GM23338 (cell line): ENCODE measurements around the gene NNAT. TPM values are rescaled to one million over a fixed set of nuclear protein-coding genes. Genes with fewer than 3 reads are reported as not detected.
"Not testable (repeated sequence)": the region's sequence is repeated elsewhere in the genome, so short reads cannot be mapped to it uniquely, and the experiment has no call there.

Source experiments
- ATAC-seq: fragments of 200-7000 bp; cut with Tn5 transposase; 3 replicates; pipeline ENCODE4 v1.9.1; 2020
- DNase-seq: peaks from one replicate; pipeline ENCODE4 v3.0.0-alpha.2; 2015; ENCODE audit warnings: low spot score
- H2AFZ ChIP-seq: fragments of 200-600 bp; sonication (generic); 2 replicates; pipeline ENCODE4 v1.8.0; 2016; ENCODE audit warnings: antibody characterized with exemption, mild to moderate bottlenecking, moderate library complexity
- H3F3A ChIP-seq: fragments of 200-600 bp; sonication (generic); replicated peaks from 2 replicates; pipeline ENCODE4 v1.8.0; 2017; ENCODE audit warnings: antibody characterized with exemption, mixed run types, low read depth
- H3K27ac ChIP-seq: fragments of 200-600 bp; sonication (generic); 2 replicates; pipeline ENCODE4 v1.6.1; 2016; ENCODE audit warnings: low read depth
- H3K27me3 ChIP-seq: fragments of 200-600 bp; sonication (generic); 2 replicates; pipeline ENCODE4 v1.8.0; 2016; ENCODE audit warnings: mild to moderate bottlenecking, mixed run types, moderate library complexity; ENCODE audit not compliant: insufficient read depth
- H3K36me3 ChIP-seq: fragments of 200-600 bp; sonication (generic); 2 replicates; pipeline ENCODE4 v1.8.0; 2016; ENCODE audit warnings: mild to moderate bottlenecking; ENCODE audit not compliant: insufficient read depth
- H3K4me1 ChIP-seq: fragments of 200-600 bp; sonication (generic); 2 replicates; pipeline ENCODE4 v1.8.0; 2016; ENCODE audit warnings: mild to moderate bottlenecking, moderate library complexity; ENCODE audit not compliant: insufficient read depth
- H3K4me2 ChIP-seq: fragments of 200-600 bp; sonication (generic); 2 replicates; pipeline ENCODE4 v1.7.1; 2017; ENCODE audit warnings: mixed run types
- H3K4me3 ChIP-seq: fragments of 200-600 bp; sonication (generic); 2 replicates; pipeline ENCODE4 v1.6.1; 2016; ENCODE audit warnings: mixed run types
- H3K79me2 ChIP-seq: fragments of 200-600 bp; sonication (generic); replicated peaks from 2 replicates; pipeline ENCODE4 v1.8.0; 2017; ENCODE audit warnings: mild to moderate bottlenecking; ENCODE audit not compliant: insufficient read depth
- H3K9me2 ChIP-seq: fragments of 200-600 bp; sonication (generic); 2 replicates; pipeline ENCODE4 v1.8.0; 2017; ENCODE audit not compliant: insufficient read depth
- H4K20me1 ChIP-seq: fragments of 200-600 bp; sonication (generic); replicated peaks from 2 replicates; pipeline ENCODE4 v1.8.0; 2017; ENCODE audit warnings: mild to moderate bottlenecking; ENCODE audit not compliant: insufficient read depth
- H3K27ac Mint-ChIP-seq: 2 replicates; pipeline ENCODE4 v1.8.0; 2020; ENCODE audit warnings: inconsistent platforms, mild to moderate bottlenecking, moderate library complexity, mixed read lengths
- H3K27me3 Mint-ChIP-seq: 3 replicates; pipeline ENCODE4 v1.8.0; 2022; ENCODE audit warnings: low read depth, mild to moderate bottlenecking, moderate library complexity, mixed read lengths, inconsistent platforms; ENCODE audit not compliant: insufficient read depth, poor library complexity
- H3K36me3 Mint-ChIP-seq: 3 replicates; pipeline ENCODE4 v1.8.0; 2021; ENCODE audit warnings: low read depth, mild to moderate bottlenecking, inconsistent platforms, moderate library complexity, mixed read lengths
- H3K4me1 Mint-ChIP-seq: 3 replicates; pipeline ENCODE4 v1.8.0; 2020; ENCODE audit warnings: mild to moderate bottlenecking, inconsistent platforms, mixed read lengths
- H3K4me3 Mint-ChIP-seq: 3 replicates; pipeline ENCODE4 v1.8.0; 2021; ENCODE audit warnings: moderate library complexity, mild to moderate bottlenecking, inconsistent platforms, mixed read lengths
- H3K9me3 Mint-ChIP-seq: 3 replicates; pipeline ENCODE4 v1.8.0; 2020; ENCODE audit warnings: moderate library complexity, mild to moderate bottlenecking, inconsistent platforms, mixed read lengths
- CTCF ChIP-seq, 2 experiments: fragments of 200-600 bp in 1 of 2; sonication (generic) in 1 of 2; conservative IDR thresholded peaks; 2 replicates each; pipeline versions ENCODE4 v1.5.1 to v1.6.1; 2016 to 2017; ENCODE audit warnings: antibody characterized with exemption in 2 of 2, low read depth in 2 of 2, mild to moderate bottlenecking in 2 of 2, moderate library complexity in 1 of 2
- JUNB ChIP-seq: IDR thresholded peaks from one replicate; pipeline ENCODE4 v1.6.1; 2016; ENCODE audit warnings: antibody characterized with exemption; ENCODE audit not compliant: unreplicated experiment
- POLR2AphosphoS5 ChIP-seq: IDR thresholded peaks from 2 replicates; pipeline ENCODE4 v1.6.1; 2016; ENCODE audit warnings: antibody characterized with exemption, low read depth
- ZNF114 ChIP-seq: fragments of 250-450 bp; sonication (Bioruptor Pico); IDR thresholded peaks from 2 replicates; pipeline ENCODE4 v1.5.0; 2020; ENCODE audit warnings: mild to moderate bottlenecking, moderate library complexity
- ZNF331 ChIP-seq: fragments of 250-450 bp; sonication (Bioruptor Pico); IDR thresholded peaks from 2 replicates; pipeline ENCODE4 v1.5.0; 2020; ENCODE audit warnings: low read depth, mild to moderate bottlenecking, moderate library complexity
- polyA plus RNA-seq: library from polyadenylated mRNA; unstranded; fragments of >200 nt; fragmentation: Nextera tagmentation; extraction: Ambion mirVana; gene quantifications from 2 replicates; pipeline ENCODE4 v1.2.1, GENCODE V29; 2016
- total RNA-seq: library from RNA; depleted of rRNA; stranded (reverse); fragments of >200 nt; shearing (Covaris generic); gene quantifications from 2 replicates; pipeline ENCODE4 v1.2.3, GENCODE V29; 2014
- TF ChIP-seq, protein P1 (sequence below): fragments of 250-450 bp; sonication (Bioruptor Pico); IDR thresholded peaks from 2 replicates; pipeline ENCODE4 v1.5.0; 2020; ENCODE audit warnings: mild to moderate bottlenecking, moderate library complexity

NNAT gene
- total and polyA plus RNA-seq, 2 experiments from 2014 or later: 4.3 to 4.9 TPM

- TF ChIP-seq, protein P1, sequence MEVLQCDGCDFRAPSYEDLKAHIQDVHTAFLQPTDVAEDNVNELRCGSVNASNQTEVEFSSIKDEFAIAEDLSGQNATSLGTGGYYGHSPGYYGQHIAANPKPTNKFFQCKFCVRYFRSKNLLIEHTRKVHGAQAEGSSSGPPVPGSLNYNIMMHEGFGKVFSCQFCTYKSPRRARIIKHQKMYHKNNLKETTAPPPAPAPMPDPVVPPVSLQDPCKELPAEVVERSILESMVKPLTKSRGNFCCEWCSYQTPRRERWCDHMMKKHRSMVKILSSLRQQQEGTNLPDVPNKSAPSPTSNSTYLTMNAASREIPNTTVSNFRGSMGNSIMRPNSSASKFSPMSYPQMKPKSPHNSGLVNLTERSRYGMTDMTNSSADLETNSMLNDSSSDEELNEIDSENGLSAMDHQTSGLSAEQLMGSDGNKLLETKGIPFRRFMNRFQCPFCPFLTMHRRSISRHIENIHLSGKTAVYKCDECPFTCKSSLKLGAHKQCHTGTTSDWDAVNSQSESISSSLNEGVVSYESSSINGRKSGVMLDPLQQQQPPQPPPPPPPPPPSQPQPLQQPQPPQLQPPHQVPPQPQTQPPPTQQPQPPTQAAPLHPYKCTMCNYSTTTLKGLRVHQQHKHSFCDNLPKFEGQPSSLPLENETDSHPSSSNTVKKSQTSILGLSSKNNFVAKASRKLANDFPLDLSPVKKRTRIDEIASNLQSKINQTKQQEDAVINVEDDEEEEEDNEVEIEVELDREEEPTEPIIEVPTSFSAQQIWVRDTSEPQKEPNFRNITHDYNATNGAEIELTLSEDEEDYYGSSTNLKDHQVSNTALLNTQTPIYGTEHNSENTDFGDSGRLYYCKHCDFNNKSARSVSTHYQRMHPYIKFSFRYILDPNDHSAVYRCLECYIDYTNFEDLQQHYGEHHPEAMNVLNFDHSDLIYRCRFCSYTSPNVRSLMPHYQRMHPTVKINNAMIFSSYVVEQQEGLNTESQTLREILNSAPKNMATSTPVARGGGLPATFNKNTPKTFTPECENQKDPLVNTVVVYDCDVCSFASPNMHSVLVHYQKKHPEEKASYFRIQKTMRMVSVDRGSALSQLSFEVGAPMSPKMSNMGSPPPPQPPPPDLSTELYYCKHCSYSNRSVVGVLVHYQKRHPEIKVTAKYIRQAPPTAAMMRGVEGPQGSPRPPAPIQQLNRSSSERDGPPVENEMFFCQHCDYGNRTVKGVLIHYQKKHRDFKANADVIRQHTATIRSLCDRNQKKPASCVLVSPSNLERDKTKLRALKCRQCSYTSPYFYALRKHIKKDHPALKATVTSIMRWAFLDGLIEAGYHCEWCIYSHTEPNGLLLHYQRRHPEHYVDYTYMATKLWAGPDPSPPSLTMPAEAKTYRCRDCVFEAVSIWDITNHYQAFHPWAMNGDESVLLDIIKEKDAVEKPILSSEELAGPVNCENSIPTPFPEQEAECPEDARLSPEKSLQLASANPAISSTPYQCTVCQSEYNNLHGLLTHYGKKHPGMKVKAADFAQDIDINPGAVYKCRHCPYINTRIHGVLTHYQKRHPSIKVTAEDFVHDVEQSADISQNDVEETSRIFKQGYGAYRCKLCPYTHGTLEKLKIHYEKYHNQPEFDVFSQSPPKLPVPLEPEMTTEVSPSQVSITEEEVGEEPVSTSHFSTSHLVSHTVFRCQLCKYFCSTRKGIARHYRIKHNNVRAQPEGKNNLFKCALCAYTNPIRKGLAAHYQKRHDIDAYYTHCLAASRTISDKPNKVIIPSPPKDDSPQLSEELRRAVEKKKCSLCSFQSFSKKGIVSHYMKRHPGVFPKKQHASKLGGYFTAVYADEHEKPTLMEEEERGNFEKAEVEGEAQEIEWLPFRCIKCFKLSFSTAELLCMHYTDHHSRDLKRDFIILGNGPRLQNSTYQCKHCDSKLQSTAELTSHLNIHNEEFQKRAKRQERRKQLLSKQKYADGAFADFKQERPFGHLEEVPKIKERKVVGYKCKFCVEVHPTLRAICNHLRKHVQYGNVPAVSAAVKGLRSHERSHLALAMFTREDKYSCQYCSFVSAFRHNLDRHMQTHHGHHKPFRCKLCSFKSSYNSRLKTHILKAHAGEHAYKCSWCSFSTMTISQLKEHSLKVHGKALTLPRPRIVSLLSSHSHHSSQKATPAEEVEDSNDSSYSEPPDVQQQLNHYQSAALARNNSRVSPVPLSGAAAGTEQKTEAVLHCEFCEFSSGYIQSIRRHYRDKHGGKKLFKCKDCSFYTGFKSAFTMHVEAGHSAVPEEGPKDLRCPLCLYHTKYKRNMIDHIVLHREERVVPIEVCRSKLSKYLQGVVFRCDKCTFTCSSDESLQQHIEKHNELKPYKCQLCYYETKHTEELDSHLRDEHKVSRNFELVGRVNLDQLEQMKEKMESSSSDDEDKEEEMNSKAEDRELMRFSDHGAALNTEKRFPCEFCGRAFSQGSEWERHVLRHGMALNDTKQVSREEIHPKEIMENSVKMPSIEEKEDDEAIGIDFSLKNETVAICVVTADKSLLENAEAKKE (CRISPR knock-in tag): no peak
These were observed 19.0 kb downstream of the NNAT start (continued) for GRCh38 chr20:37540001-37540400.

GRCh38 chr20:37540838-37541237, 19.8 kb downstream of the NNAT start:
- not testable (repeated sequence) for H3K27ac Mint-ChIP-seq, H3K4me2 ChIP-seq, H3K4me3 Mint-ChIP-seq, H3K27me3 ChIP-seq, DNase-seq, H2AFZ ChIP-seq, H3K36me3 ChIP-seq, H3K27me3 Mint-ChIP-seq, H3K27ac ChIP-seq, H3F3A ChIP-seq, H3K36me3 Mint-ChIP-seq, ATAC-seq, H4K20me1 ChIP-seq, H3K4me3 ChIP-seq, H3K9me3 Mint-ChIP-seq, H3K9me2 ChIP-seq, H3K79me2 ChIP-seq
- H3K4me1 Mint-ChIP-seq: peaks cover 13% of the 10 kb centered on the region; the same call in 2 of the 3 replicates
- H3K4me1 ChIP-seq: peaks cover 12% of the 10 kb centered on the region

GRCh38 chr20:37541326-37541725, 20.3 kb downstream of the NNAT start:
- Histone ChIP-seq H3K4me1 (peaks cover 12% of the 10 kb centered on the region), H3K27ac (no peak overlapping the region), H3K4me3 (no peak overlapping the region), H2AFZ (no peak overlapping the region), H3K4me2 (no peak overlapping the region), H3K27me3 (no peaks in the 10 kb centered on the region), H3K79me2 (no peaks in the 10 kb centered on the region), H3K36me3 (no peaks in the 10 kb centered on the region), H4K20me1 (no peaks in the 10 kb centered on the region), H3K9me2 (no peaks in the 10 kb centered on the region), H3F3A (no peaks in the 10 kb centered on the region)
- DNase-seq: no peak
- no peak overlapping the region for H3K27ac Mint-ChIP-seq
- H3K36me3 Mint-ChIP-seq: no peaks in the 10 kb centered on the region
- H3K4me3 Mint-ChIP-seq: no peak overlapping the region
- no peak for TF ChIP-seq POLR2AphosphoS5
- no peak for TF ChIP-seq ZNF114 (CRISPR knock-in tag)
- TF ChIP-seq JUNB: no peak
- no peak for TF ChIP-seq CTCF (conservative IDR thresholded peaks at IDR 0.05; ENCODE audit: low read depth in 2 of 2)
- no peak for TF ChIP-seq ZNF331 (CRISPR knock-in tag)
- peaks cover 11% of the 10 kb centered on the region; the same call in 2 of the 3 replicates for H3K4me1 Mint-ChIP-seq
- H3K27me3 Mint-ChIP-seq: peaks cover 5% of the 10 kb centered on the region
- no peak for ATAC-seq
- H3K9me3 Mint-ChIP-seq: no peaks in the 10 kb centered on the region
